B cell (primary cell): Measurements from ENCODE around the gene DCPS.
"Not testable (repeated sequence)": the region's sequence is repeated elsewhere in the genome, so short reads cannot be mapped to it uniquely, and the experiment has no call there.

ENCODE experiments used
- EZH2 ChIP-seq: IDR thresholded peaks from 2 replicates; pipeline ENCODE4 v1.6.1; 2012; ENCODE audit warnings: borderline replicate concordance, low read depth, mild to moderate bottlenecking, moderate library complexity, low read length; ENCODE audit not compliant: insufficient read depth, poor library complexity, severe bottlenecking
- TF ChIP-seq, protein P1 (sequence below): fragments of 200-600 bp; IDR thresholded peaks from one replicate; pipeline ENCODE4 v1.8.0; 2022; ENCODE audit warnings: antibody characterized with exemption, mild to moderate bottlenecking

DNA sequence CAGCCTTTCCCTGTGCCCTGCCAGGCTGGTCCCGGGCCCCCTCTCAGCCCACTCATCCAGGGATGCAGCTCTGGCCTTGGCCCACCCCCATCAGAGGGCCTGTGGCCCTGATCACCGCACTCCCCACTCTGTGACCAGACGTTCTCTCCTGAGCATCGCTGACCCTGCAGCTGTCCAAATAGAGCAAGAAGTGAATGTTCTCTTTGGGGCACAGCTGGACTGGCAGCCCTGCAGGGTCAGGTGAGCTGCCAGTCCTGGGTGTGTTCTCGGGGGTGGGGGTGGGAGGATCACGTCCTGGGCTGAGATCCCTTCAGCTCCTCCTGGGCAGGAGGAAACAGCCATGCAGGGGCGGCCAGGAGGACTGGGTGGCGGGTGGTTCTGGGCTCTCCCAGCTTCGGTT is 60.9 kb downstream of the DCPS start:
- TF ChIP-seq, protein P1, sequence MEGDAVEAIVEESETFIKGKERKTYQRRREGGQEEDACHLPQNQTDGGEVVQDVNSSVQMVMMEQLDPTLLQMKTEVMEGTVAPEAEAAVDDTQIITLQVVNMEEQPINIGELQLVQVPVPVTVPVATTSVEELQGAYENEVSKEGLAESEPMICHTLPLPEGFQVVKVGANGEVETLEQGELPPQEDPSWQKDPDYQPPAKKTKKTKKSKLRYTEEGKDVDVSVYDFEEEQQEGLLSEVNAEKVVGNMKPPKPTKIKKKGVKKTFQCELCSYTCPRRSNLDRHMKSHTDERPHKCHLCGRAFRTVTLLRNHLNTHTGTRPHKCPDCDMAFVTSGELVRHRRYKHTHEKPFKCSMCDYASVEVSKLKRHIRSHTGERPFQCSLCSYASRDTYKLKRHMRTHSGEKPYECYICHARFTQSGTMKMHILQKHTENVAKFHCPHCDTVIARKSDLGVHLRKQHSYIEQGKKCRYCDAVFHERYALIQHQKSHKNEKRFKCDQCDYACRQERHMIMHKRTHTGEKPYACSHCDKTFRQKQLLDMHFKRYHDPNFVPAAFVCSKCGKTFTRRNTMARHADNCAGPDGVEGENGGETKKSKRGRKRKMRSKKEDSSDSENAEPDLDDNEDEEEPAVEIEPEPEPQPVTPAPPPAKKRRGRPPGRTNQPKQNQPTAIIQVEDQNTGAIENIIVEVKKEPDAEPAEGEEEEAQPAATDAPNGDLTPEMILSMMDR, result not testable (repeated sequence)
- TF ChIP-seq EZH2, result not testable (repeated sequence)
